T-helper 1 cell treated with Interleukin-12 subunit alpha and Interleukin-12 subunit beta and Interleukin-4 antibody, amounts not matched to agents 30 ng/mL and 1 ng/mL, for 36 hours (primary cell): ENCODE measurements around the gene ATP9B. TPM values are rescaled to one million over a fixed set of nuclear protein-coding genes. Genes with fewer than 3 reads are reported as not detected.
"Not testable (repeated sequence)": the region's sequence is repeated elsewhere in the genome, so short reads cannot be mapped to it uniquely, and the experiment has no call there.

Experiments used
- intact Hi-C: fragments of 100-400 bp; cut with micrococcal nuclease; formaldehyde crosslinking; loops from one replicate; pipeline ENCODE4 v1.15.1; 2024
- total RNA-seq: library from RNA; stranded (reverse); gene quantifications from 2 replicates; pipeline ENCODE4 v1.2.3, GENCODE V29; 2022

Gene ATP9B
- total RNA-seq, 1 donor from 2014 or later, result 27.7 TPM

GRCh38 chr18:79129120-79129519, 59.9 kb downstream of the ATP9B start:
- intact Hi-C loops, result no loop called here

GRCh38 chr18:79133724-79134123, 64.5 kb downstream of the ATP9B start:
- intact Hi-C loops, result no loop called here

DNA sequence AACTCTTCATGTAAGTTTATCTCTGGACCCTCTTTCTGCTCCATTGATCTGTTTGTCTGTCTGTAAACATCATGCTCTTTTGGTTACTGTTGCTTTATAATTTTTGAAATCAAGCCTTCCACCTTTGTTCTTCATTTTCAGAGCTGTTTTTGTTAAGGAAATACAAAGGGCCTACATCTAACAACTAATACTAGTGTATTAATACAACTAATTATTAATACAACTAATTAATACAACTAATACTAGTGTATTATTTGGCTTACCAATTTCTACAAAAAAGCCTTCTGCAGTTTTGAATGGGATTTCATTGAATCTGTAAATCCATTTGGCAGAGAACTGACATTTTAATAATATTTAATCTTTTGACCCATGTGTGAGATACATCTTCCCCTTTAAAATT, 66.7 kb downstream of the ATP9B start:
- intact Hi-C loops, result no loop called here

DNA sequence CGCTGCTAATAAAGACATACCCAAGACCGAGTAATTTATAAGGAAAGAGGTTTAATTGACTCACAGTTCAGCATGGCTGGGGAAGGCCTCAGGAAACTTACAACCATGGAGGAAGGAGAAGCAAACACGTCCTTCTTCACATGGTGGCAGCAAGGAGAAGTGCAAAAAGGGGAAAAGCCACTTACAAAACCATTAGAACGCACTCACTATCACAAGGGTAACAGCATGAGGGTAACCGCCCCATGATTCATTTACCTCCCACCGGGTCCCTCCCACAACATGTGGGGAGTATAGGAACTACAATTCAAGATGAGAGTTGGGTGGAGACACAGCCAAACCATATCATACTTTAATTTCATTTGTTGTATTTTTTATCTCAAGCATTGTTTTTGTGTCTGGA, 67.5 kb downstream of the ATP9B start:
- intact Hi-C loops, result no loop called here

DNA sequence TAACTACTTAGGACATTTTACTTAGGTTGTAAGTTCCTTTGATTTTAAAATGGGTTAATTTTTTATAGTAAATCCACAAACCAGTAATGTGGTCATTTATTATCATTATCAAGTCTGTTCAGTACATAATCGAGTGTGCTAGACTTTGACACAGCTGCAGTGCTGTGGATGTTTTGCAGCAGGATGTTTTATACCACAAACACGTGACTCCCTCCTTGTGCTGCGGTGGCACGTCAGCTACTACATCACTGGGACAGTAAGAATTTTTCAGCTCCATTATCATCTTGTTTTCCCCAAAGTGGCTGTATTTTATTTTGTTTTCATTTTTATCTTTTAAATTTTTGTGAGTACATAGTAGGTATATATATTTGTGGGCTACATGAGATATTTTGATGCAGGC, 70.0 kb downstream of the ATP9B start:
- intact Hi-C loops, result no loop called here

DNA sequence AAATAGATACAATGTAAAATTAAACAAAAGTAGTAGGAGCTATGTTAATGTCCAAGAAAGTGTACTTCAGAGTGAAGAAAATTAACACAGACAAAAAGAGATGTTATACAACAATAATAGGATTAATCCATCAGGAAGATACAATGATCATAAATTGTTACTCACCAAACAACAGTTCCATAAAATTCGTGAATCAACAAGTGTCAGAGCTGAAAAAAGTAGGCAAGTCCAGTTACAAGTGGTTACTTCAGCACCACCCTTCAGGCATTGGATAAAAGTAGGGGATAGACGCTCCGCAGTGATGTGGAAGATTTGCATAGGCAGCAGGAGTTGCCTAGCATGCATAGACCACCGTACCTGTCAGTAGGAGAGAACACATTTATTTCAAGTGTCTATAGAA, 77.8 kb downstream of the ATP9B start:
- intact Hi-C loops, result no loop called here

- intact Hi-C loops, result no loop called here
These were observed 82.0 kb downstream of the ATP9B start for GRCh38 chr18:79151191-79151590.

- intact Hi-C loops, result loop anchor here (2.0 kb wide), 1 partner anchor 88 kb away; the partner anchor contains the start of gene ATP9B
These were observed 87.1 kb downstream of the ATP9B start for GRCh38 chr18:79156327-79156726.

- intact Hi-C loops, result no loop called here
These were observed 95.5 kb downstream of the ATP9B start for GRCh38 chr18:79164706-79165105.

DNA sequence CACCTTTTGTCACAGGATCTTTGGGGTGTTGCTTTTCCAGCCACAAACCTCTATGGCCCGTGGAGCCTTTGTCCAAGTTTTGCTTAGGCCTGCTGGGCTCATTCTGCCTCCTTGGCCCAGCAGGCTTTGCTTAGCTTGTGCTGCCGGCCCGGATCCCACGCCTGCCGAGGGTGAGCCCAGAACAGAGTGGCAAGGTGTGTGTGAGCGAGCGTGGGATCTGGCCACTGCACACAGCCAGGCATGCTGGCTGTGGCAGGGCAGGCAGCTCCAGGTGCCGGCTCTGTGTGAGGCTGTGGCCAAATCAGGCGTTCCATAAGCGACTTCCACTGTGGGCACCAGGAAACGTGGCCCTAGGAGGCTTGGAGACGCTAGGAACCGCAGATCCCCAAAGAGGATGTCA, 97.5 kb downstream of the ATP9B start:
- intact Hi-C loops, result no loop called here

- intact Hi-C loops, result no loop called here
These were observed 98.5 kb downstream of the ATP9B start for GRCh38 chr18:79167526-79168190.

DNA sequence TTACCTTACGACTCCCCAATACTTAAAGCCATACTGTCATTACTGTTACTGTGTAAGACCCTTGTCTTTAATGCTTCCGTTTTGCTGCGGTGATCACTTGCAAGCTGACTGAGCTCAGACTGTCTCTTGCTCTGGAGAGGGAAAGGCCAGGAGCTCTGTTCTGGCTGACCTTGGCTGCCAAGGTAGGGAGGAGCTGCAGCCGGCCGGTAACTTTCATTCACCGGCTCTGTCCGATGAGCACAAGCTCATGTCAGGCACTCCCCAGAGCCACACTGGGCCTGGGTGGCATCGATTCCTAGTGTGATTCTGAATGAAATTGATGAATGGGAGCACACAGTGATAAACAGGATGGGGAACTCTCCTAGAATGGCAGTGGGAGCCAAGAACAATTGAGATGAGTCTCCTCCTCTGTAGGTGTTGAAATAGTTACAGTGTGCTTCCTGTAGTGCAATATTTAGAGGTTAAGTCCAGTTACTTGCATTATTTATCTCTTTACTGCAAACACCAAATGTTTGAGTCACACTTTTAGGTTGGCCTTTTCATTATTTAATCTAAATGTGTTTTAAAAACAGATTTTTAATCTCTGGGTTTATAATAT, 100.9 kb downstream of the ATP9B start:
- intact Hi-C loops, result no loop called here

- intact Hi-C loops, result not testable (repeated sequence)
These were observed 103.1 kb downstream of the ATP9B start for GRCh38 chr18:79172331-79172730.

DNA sequence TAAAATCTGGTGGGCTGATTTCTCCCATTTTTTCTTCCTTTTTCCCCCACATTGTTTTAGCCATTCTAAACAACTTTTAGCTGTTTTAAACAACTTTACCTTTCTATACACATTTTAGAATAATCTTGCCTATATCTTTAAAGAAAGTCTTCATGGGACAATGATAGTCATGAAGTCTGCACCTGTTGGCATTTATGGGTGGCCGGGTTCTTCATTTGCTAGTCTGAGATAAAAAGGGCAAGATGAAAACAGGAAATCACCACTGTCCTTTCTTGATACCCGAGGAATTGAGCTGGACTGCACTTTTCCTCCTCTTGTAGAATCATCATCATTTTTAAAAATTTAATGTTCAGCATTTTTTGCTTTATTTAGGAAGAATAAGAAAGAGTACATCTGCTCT, 104.5 kb downstream of the ATP9B start:
- intact Hi-C loops, result no loop called here

DNA sequence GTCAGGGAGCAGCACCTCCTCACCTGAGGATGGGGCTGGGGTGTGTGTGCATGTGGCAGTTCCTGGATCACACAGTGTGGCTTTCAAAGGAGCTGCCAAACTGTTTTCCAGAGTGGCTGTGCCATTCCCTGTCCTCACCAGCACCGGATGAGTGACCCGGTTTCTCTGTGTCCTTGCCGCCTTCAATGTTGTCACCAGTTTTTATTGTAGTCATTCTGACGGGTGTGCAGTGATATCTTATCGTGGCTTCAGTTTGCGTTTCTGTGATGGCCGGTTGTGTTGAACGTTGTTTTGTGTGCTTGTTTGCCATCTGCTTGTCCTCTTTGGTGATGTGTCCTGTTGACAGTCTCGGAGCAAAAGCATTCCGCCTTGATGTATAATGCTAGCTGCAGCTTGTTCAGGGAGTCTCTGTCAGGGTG, 108.9 kb downstream of the ATP9B start:
- intact Hi-C loops, result no loop called here

- intact Hi-C loops, result no loop called here
These were observed 113.0 kb downstream of the ATP9B start for GRCh38 chr18:79182047-79182713.

DNA sequence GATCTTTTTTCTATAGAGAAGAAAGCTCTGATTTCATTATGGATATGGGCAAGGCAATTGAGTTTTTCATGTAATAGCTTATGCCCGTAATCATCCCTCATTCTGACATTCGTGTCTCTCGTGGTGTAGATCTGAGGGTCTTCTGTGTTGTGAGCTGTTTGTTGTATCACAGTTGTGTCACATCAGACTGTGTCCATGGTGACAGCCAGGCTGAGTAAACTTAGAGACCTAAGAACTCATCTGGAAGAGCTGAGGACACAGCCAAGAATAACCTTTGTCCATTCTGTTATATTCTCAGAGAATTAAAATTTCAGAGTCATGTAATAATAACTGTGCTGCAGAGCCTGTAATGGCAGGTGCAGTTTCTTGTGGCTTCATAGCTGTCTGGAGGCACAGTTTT, 116.5 kb downstream of the ATP9B start:
- intact Hi-C loops, result no loop called here

- intact Hi-C loops, result no loop called here
These were observed 117.5 kb downstream of the ATP9B start for GRCh38 chr18:79186649-79187048.

GRCh38 chr18:79187532-79188277, 118.5 kb downstream of the ATP9B start:
- intact Hi-C loops, result no loop called here

DNA sequence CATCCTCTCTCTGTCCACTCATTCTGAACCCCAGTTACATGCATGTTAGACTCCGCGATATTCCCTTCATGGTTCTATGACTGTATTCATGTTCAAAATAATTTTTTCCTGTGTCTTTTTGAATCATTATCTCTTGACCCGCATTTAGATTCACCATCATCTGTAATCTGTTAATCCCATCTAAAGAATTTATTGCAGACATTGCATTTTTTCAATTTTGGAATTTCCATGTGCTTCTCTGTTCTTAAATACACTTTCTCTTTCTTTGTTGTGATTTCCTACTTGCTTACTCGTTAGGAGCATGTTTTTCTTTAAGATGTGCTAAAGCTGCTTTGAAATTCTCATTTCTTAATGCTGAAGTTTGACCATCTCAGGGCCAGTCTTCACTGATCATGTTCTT, 122.2 kb downstream of the ATP9B start:
- intact Hi-C loops, result no loop called here

- intact Hi-C loops, result no loop called here
These were observed 122.8 kb downstream of the ATP9B start for GRCh38 chr18:79191956-79192355.

DNA sequence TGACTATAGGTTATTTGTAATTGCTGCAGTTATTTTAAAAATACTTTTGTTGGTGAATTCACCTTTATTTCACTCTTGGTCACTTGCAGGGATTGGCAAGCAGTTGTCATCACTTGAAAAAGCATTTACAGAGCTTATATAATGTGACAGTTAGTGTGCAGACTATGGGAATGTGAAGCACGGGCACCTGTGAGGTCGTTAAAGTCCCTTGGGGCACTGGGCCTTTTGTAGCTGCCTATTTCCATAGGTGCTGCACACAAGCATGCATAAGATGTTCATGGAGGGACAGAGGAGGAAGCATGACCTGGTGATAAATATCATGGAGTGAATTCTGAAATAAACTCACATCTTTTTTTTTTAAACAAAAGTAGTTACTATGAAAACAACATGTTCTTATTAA, 124.6 kb downstream of the ATP9B start:
- intact Hi-C loops, result no loop called here
